Fibroblast of lung (primary cell): ENCODE results near the gene AZU1. TPM values are rescaled to one million over a fixed set of nuclear protein-coding genes. Genes with fewer than 3 reads are reported as not detected.

Source experiments
- DNase-seq, 2 donors: peaks; one replicate each; pipeline versions ENCODE4 v3.0.0 to v3.0.0-alpha.2; 2010; ENCODE audit warnings: low read depth in 2 of 2
- H2AFZ ChIP-seq: 2 replicates; pipeline ENCODE4 v1.5.1; 2012; ENCODE audit warnings: low read length, control low read depth, inconsistent platforms
- H3K27ac ChIP-seq: 2 replicates; pipeline ENCODE4 v1.5.1; 2011; ENCODE audit warnings: low read length, control low read depth; ENCODE audit not compliant: insufficient read depth
- H3K27me3 ChIP-seq: 2 replicates; pipeline ENCODE4 v1.5.1; 2011; ENCODE audit warnings: mild to moderate bottlenecking, low read length; ENCODE audit not compliant: control insufficient read depth, insufficient read depth
- H3K36me3 ChIP-seq: 2 replicates; pipeline ENCODE4 v1.5.1; 2011; ENCODE audit warnings: low read length; ENCODE audit not compliant: control insufficient read depth, insufficient read depth
- H3K4me1 ChIP-seq: 2 replicates; pipeline ENCODE4 v1.5.1; 2011; ENCODE audit warnings: low read length; ENCODE audit not compliant: control insufficient read depth, insufficient read depth; ENCODE audit errors: extremely low read depth
- H3K4me2 ChIP-seq: 2 replicates; pipeline ENCODE4 v1.5.1; 2011; ENCODE audit warnings: low read length, control low read depth; ENCODE audit not compliant: insufficient read depth; ENCODE audit errors: extremely low read depth
- H3K4me3 ChIP-seq, 4 experiments: fragments of 200-600 bp in 1 of 4; sonication (generic) in 1 of 4; replicated peaks in 1 of 4; 2 replicates each; pipeline ENCODE4 v1.5.1; 2011 to 2016; ENCODE audit warnings: low read length in 4 of 4, low read depth in 3 of 4, mild to moderate bottlenecking in 3 of 4, control low read depth in 2 of 4, inconsistent platforms in 1 of 4, mixed read lengths in 1 of 4; ENCODE audit not compliant: insufficient read depth in 1 of 4; ENCODE audit errors: control extremely low read depth in 1 of 4
- H3K79me2 ChIP-seq: 2 replicates; pipeline ENCODE4 v1.5.1; 2012; ENCODE audit warnings: mild to moderate bottlenecking, low read length, inconsistent platforms; ENCODE audit not compliant: control insufficient read depth, insufficient read depth
- H3K9ac ChIP-seq: 2 replicates; pipeline ENCODE4 v1.5.1; 2011; ENCODE audit warnings: mild to moderate bottlenecking, low read length, control low read depth; ENCODE audit not compliant: insufficient read depth
- H3K9me3 ChIP-seq: 2 replicates; pipeline ENCODE4 v1.5.1; 2012; ENCODE audit warnings: low read depth, low read length; ENCODE audit not compliant: control insufficient read depth, insufficient read depth
- H4K20me1 ChIP-seq: 2 replicates; pipeline ENCODE4 v1.5.1; 2011; ENCODE audit warnings: low read length; ENCODE audit not compliant: control insufficient read depth, insufficient read depth; ENCODE audit errors: extremely low read depth
- CTCF ChIP-seq, 2 donors: IDR thresholded peaks in 1 of 2; conservative IDR thresholded peaks in 1 of 2; 1 replicate in 1 of 2; 2 replicates in 1 of 2; pipeline ENCODE4 v1.5.1; 2011 to 2012; ENCODE audit warnings: low read length in 2 of 2, control low read depth in 1 of 2, inconsistent platforms in 1 of 2, low read depth in 1 of 2, mild to moderate bottlenecking in 1 of 2
- EZH2 ChIP-seq: IDR thresholded peaks from 2 replicates; pipeline ENCODE4 v1.5.1; 2012; ENCODE audit warnings: low read length, control low read depth, mild to moderate bottlenecking; ENCODE audit errors: missing control alignments
- polyA plus RNA-seq, 2 donors: library from polyadenylated mRNA; depleted of rRNA in 1 of 2; stranded (reverse) in 1 of 2; unstranded in 1 of 2; fragments of >200 nt; gene quantifications; 2 replicates each; pipeline ENCODE4 v1.2.1, GENCODE V29; 2011 to 2012; ENCODE audit warnings: missing spikeins in 1 of 2
- total RNA-seq: library from RNA; depleted of rRNA; stranded (reverse); fragments of >200 nt; gene quantifications from 2 replicates; pipeline ENCODE4 v1.2.1, GENCODE V29; 2014

The AZU1 gene
- total and polyA plus RNA-seq, 2 donors (not counting 1 experiment from before 2014, with no cell fraction given): 0.17 TPM; not detected in 1

DNA sequence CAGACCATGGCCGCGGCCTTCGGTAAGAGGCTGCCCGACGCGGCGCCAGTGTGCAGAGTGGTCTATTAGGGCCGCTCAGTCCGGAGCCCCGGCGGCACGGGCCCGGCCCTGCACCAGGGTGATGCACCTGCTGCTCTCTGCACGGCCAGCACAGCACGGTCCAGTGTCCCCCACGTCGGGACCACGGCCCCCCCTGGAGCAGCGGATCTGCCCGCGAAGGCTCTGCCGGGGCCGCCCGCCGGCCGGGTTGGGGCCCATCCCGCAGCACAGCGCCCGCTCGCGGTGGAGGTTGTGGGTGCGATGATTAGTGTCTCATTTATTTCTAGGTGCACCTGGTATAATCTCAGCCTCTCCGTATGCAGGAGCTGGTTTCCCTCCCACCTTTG, 22.5 kb upstream of the AZU1 start:
- no peak overlapping the region for H2AFZ ChIP-seq
- peaks cover 56% of the 10 kb centered on the region for H3K36me3 ChIP-seq
- H3K9ac ChIP-seq: no peak overlapping the region
- H3K4me1 ChIP-seq: peaks cover 21% of the 10 kb centered on the region
- H3K27me3 ChIP-seq: no peaks in the 10 kb centered on the region
- no peak overlapping the region for H3K4me3 ChIP-seq
- no peak for DNase-seq
- H4K20me1 ChIP-seq: peaks cover 6% of the 10 kb centered on the region
- H3K79me2 ChIP-seq: peaks cover 91% of the 10 kb centered on the region
- no peaks in the 10 kb centered on the region for H3K9me3 ChIP-seq
- H3K4me2 ChIP-seq: no peak overlapping the region
- no peak overlapping the region for H3K27ac ChIP-seq
- TF ChIP-seq EZH2 (no peak), CTCF (conservative IDR thresholded peaks at IDR 0.05 in 1 of 2, IDR thresholded peaks at IDR 0.05 in 1 of 2; ENCODE audit: low read depth in 1 of 2, low read length in 2 of 2) (no peak)

DNA sequence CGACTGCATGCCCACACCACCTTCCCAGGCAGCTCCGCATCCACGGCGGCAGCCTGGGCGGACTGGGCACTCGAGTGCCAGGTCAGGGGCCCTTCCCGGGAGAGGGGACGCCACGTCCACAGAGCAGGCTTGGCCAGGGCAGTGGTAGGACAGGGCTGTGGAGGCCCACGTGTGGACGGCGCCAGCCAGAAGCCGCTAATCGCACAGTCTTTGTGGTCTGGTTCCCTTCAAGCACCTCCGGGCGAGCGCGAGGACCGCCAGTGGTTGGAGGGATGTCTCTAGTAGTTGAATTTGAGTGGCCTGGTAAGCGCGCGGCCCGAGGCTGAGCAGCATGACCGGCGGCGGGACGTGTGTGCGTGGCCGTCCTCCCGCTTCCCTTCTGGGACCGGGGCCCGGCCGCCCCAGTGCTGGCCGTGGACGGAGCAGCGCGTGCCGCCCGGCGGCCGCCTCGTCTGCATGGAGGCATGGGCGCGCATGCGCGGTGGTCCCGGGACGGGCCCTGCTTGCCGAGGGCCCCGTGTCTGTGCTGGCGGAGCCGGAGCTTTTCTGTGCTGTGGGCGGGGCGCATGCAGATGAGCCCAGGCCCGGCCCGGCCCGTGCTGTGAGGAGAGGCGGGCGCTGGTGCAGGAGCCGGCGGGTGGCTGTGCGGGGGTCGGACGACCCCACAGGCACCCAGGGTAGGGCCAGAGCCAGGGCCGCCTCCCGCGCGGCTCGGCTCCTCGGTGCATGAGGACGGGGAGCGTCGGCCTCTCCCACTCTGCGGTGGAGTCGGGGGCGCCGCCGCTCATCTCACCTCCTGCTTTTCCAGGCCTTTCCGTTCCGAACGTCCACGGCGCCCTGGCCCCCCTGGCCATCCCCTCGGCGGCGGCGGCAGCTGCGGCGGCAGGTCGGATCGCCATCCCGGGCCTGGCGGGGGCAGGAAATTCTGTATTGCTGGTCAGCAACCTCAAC, 21.8 kb upstream of the AZU1 start:
- no peak overlapping the region for H3K27ac ChIP-seq
- DNase-seq: no peak
- H3K27me3 ChIP-seq: no peaks in the 10 kb centered on the region
- H3K79me2 ChIP-seq: peaks cover 86% of the 10 kb centered on the region
- H2AFZ ChIP-seq: no peak overlapping the region
- H4K20me1 ChIP-seq: peaks cover 5% of the 10 kb centered on the region
- H3K4me3 ChIP-seq: no peak overlapping the region
- H3K4me1 ChIP-seq: peaks cover 14% of the 10 kb centered on the region
- peaks cover 59% of the 10 kb centered on the region for H3K36me3 ChIP-seq
- H3K9ac ChIP-seq: no peak overlapping the region
- H3K9me3 ChIP-seq: no peaks in the 10 kb centered on the region
- no peak overlapping the region for H3K4me2 ChIP-seq
- no peak for TF ChIP-seq EZH2
- no peak for TF ChIP-seq CTCF (conservative IDR thresholded peaks at IDR 0.05 in 1 of 2, IDR thresholded peaks at IDR 0.05 in 1 of 2; ENCODE audit: low read depth in 1 of 2, low read length in 2 of 2)

DNA sequence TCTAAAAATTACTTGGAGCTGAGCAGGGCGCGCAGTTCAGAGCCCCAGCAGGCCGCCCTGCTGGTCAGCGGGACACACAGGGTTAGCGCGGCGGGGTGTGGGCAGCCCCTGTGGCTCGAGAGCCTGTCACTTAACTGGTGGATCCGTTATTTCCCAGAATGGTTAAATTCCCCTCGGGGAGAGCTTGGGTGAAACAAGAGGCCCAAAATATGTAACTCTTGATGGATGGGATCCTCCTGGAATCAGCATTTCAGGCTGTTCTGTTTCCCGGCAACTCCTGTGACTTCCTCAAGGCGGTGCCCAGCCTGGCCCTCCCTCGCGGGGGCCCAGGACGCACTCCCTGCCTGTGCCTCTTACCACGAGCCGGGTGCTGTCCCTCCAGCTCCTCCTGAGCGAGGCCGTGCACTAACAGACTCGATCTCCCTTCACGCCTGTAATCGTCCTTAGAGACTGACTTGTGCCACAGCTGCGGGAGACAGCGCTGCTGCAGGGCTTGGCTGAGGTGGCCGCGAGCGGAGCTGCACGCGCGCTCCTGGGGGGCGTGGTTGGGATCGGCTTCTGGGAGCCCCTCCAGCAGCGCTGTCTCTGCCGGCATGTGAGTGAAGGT, 20.7 kb upstream of the AZU1 start:
- H3K36me3 ChIP-seq: peaks cover 59% of the 10 kb centered on the region
- no peak overlapping the region for H3K27ac ChIP-seq
- TF ChIP-seq CTCF (conservative IDR thresholded peaks at IDR 0.05 in 1 of 2, IDR thresholded peaks at IDR 0.05 in 1 of 2; ENCODE audit: low read depth in 1 of 2, low read length in 2 of 2) (no peak), EZH2 (no peak)
- H3K27me3 ChIP-seq: no peaks in the 10 kb centered on the region
- H4K20me1 ChIP-seq: peaks cover under 1% of the 10 kb centered on the region
- no peak for DNase-seq
- no peaks in the 10 kb centered on the region for H3K9me3 ChIP-seq
- H3K4me1 ChIP-seq: peaks cover 5% of the 10 kb centered on the region
- H2AFZ ChIP-seq: no peak overlapping the region
- no peak overlapping the region for H3K9ac ChIP-seq
- H3K79me2 ChIP-seq: peaks cover 75% of the 10 kb centered on the region
- no peak overlapping the region for H3K4me3 ChIP-seq
- H3K4me2 ChIP-seq: no peak overlapping the region
